ENCODE results near the gene PREB. TPM values are rescaled to one million over a fixed set of nuclear protein-coding genes. Genes with fewer than 3 reads are reported as not detected.

The PREB gene
- total RNA-seq, 1 donor from 2014 or later = 30.3 TPM

- DNase-seq (ENCODE audit: low spot score) = peak; percentile 42
- intact Hi-C loops (cut with DNase I) = no loop called here
Observed at GRCh38 chr2:27155069-27155520, 20.7 kb upstream of the PREB start.

GRCh38 chr2:27154488-27154887 is 20.1 kb upstream of the PREB start:
- intact Hi-C loops (cut with DNase I) = no loop called here
- DNase-seq (ENCODE audit: low spot score) = no peak
- no peak for ATAC-seq

More at GRCh38 chr2:27155069-27155520, 20.7 kb upstream of the PREB start:
- ATAC-seq = no peak

- DNase-seq (ENCODE audit: low spot score) (peak; percentile 13), ATAC-seq (no peak)
- intact Hi-C loops (cut with DNase I) = no loop called here
Observed at GRCh38 chr2:27152796-27153464, 18.5 kb upstream of the PREB start.

- peak; percentile 35 for DNase-seq (ENCODE audit: low spot score)
- intact Hi-C loops (cut with DNase I) = no loop called here
Observed at GRCh38 chr2:27152102-27152795, 17.8 kb upstream of the PREB start.

GRCh38 chr2:27150639-27151230 is 16.3 kb upstream of the PREB start:
- intact Hi-C loops (cut with DNase I) = no loop called here
- peak; percentile 22 for DNase-seq (ENCODE audit: low spot score)
- ATAC-seq = no peak

More at GRCh38 chr2:27152102-27152795, 17.8 kb upstream of the PREB start:
- ATAC-seq = no peak

GRCh38 chr2:27149570-27150405 is 15.4 kb upstream of the PREB start:
- ATAC-seq (no peak), DNase-seq (ENCODE audit: low spot score) (no peak)
- intact Hi-C loops (cut with DNase I) = no loop called here

- ATAC-seq (no peak), DNase-seq (ENCODE audit: low spot score) (no peak)
- intact Hi-C loops (cut with DNase I) = no loop called here
Observed at GRCh38 chr2:27148801-27149439, 14.5 kb upstream of the PREB start, which contains the start of gene TCF23. TSS of gene TCF23 (plus strand) at chr2:27149004. CDS start at chr2:27149134, 130 bp downstream.

GRCh38 chr2:27147935-27148334 is 13.5 kb upstream of the PREB start:
- intact Hi-C loops (cut with DNase I) = no loop called here
- ATAC-seq (no peak), DNase-seq (ENCODE audit: low spot score) (no peak)

- DNase-seq (ENCODE audit: low spot score) (peak; percentile 6), ATAC-seq (no peak)
- intact Hi-C loops (cut with DNase I) = no loop called here
Observed at GRCh38 chr2:27145682-27146081, 11.2 kb upstream of the PREB start.

- no peak for DNase-seq (ENCODE audit: low spot score)
- no peak for ATAC-seq
- intact Hi-C loops (cut with DNase I) = no loop called here
Observed at GRCh38 chr2:27143285-27143684, 8.8 kb upstream of the PREB start.

- no peak for ATAC-seq
- intact Hi-C loops (cut with DNase I) = no loop called here
- DNase-seq (ENCODE audit: low spot score) = no peak
Observed at GRCh38 chr2:27139310-27139709, 4.9 kb upstream of the PREB start, which contains the start of gene PRR30. TSS of gene PRR30 (minus strand) at chr2:27139410. CDS start at chr2:27138329, 1,081 bp downstream.

GRCh38 chr2:27138111-27138510 is 3.7 kb upstream of the PREB start:
- ATAC-seq = no peak
- no peak for DNase-seq (ENCODE audit: low spot score)
- intact Hi-C loops (cut with DNase I) = no loop called here

- ATAC-seq (no peak), DNase-seq (ENCODE audit: low spot score) (no peak)
- intact Hi-C loops (cut with DNase I) = no loop called here
Observed at GRCh38 chr2:27137322-27137935, 3.0 kb upstream of the PREB start.

GRCh38 chr2:27136751-27137150 is 2.3 kb upstream of the PREB start:
- intact Hi-C loops (cut with DNase I) = no loop called here
- ATAC-seq = no peak
- no peak for DNase-seq (ENCODE audit: low spot score)

GRCh38 chr2:27135478-27135955 is 1.1 kb upstream of the PREB start:
- no peak for ATAC-seq

GRCh38 chr2:27134781-27135477 is 493 bp upstream of the PREB start:
- DNase-seq (ENCODE audit: low spot score) = no peak
- intact Hi-C loops (cut with DNase I) = no loop called here
- ATAC-seq = no peak

More at GRCh38 chr2:27135478-27135955, 1.1 kb upstream of the PREB start:
- DNase-seq (ENCODE audit: low spot score) = no peak
- intact Hi-C loops (cut with DNase I) = no loop called here

GRCh38 chr2:27133195-27133875 is 1.1 kb downstream of the PREB start:
- ATAC-seq = no peak
- intact Hi-C loops (cut with DNase I) = no loop called here
- DNase-seq (ENCODE audit: low spot score) = no peak
